Measurements from ENCODE around the gene TAS2R60. TPM values are rescaled to one million over a fixed set of nuclear protein-coding genes. Genes with fewer than 3 reads are reported as not detected.
A peak's percentile ranks its signal among the peaks of the same experiment; 100 is the strongest.
"Not testable (repeated sequence)": the region's sequence is repeated elsewhere in the genome, so short reads cannot be mapped to it uniquely, and the experiment has no call there.

TAS2R60 gene
- total RNA-seq, 1 experiment from 2014 or later = not detected

- CTCF ChIA-PET = no interaction called here
- TF ChIP-seq EZH2 (IDR thresholded peaks at IDR 0.05; ENCODE audit: low read depth) (no peak), CTCF (conservative IDR thresholded peaks at IDR 0.05) (no peak)
- no peak overlapping the region for H2AFZ ChIP-seq
- H3K4me3 ChIP-seq = no peak overlapping the region
- H3K79me2 ChIP-seq (ENCODE audit: low read depth) = no peaks in the 10 kb centered on the region
- 0 out of 2 replicates have a peak, but pooled peaks cover 2% of the 10 kb centered on the region for H3K36me3 ChIP-seq (ENCODE audit: low read depth)
- no peak overlapping the region for H3K4me2 ChIP-seq
- POLR2A ChIA-PET (ENCODE audit: unreplicated experiment) = interaction anchor here (0.7 kb wide), 1 partner anchor 62 kb away, joined by 3 read pairs; no protein-coding TSS in a partner anchor
- no TSS peak for BruUV-seq (replicated peaks)
- no peak for DNase-seq
- no peaks in the 10 kb centered on the region for H3K9me2 ChIP-seq (ENCODE audit: insufficient read depth)
- H3K9me3 ChIP-seq (ENCODE audit: insufficient read depth, low read depth) = no peaks in the 10 kb centered on the region
- no peak overlapping the region for H3K27ac ChIP-seq
- no peaks in the 10 kb centered on the region for H4K20me1 ChIP-seq (ENCODE audit: insufficient read depth)
- intact Hi-C loops (cut with micrococcal nuclease; ENCODE audit: unreplicated experiment) = no loop called here
- no peaks in the 10 kb centered on the region for H3K27me3 ChIP-seq (ENCODE audit: insufficient read depth, low read depth)
- no peaks in the 10 kb centered on the region for H3K4me1 ChIP-seq (replicated peaks; ENCODE audit: insufficient read depth)
- H3F3A ChIP-seq (ENCODE audit: insufficient read depth, low read depth) = peaks cover 2% of the 10 kb centered on the region; the same call in 1 of the 2 replicates
Measured at GRCh38 chr7:143399642-143400041, 43.6 kb upstream of the TAS2R60 start.

DNA sequence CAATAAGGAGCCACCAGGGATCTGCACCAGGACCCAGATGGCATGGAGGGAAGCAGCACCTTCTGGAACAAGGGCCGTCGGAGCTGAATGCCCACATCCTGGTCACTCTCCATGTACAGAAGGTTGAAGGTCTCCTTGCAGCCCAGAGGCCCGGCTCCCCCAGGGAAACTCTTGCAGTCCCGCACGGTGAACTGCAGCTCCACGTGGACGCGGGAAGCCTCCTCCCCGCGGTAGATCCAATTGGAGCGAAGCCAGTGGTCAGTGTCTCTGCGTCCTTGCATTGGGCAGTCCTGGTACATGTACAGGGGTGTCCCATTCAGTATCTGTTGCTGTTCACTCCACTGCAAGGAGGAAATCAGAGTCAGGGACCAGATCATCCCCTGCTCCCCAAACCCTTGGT is 42.0 kb upstream of the TAS2R60 start:
- H2AFZ ChIP-seq = no peak overlapping the region
- no peaks in the 10 kb centered on the region for H3K9me2 ChIP-seq (ENCODE audit: insufficient read depth)
- POLR2A ChIA-PET (ENCODE audit: unreplicated experiment) = no interaction called here
- no peak overlapping the region for H3K4me2 ChIP-seq
- intact Hi-C loops (cut with micrococcal nuclease; ENCODE audit: unreplicated experiment) = no loop called here
- H3K79me2 ChIP-seq (ENCODE audit: low read depth) = peaks cover 8% of the 10 kb centered on the region; the same call in 1 of the 2 replicates
- H4K20me1 ChIP-seq (ENCODE audit: insufficient read depth) = no peaks in the 10 kb centered on the region
- 0 out of 2 replicates have a peak, but pooled peaks cover 2% of the 10 kb centered on the region for H3K36me3 ChIP-seq (ENCODE audit: low read depth)
- H3K4me3 ChIP-seq = no peak overlapping the region
- H3K9me3 ChIP-seq (ENCODE audit: insufficient read depth, low read depth) = no peaks in the 10 kb centered on the region
- H3F3A ChIP-seq (ENCODE audit: insufficient read depth, low read depth) = peaks cover 5% of the 10 kb centered on the region; the same call in 1 of the 2 replicates
- DNase-seq = peak in 1 of 2 experiments; percentile 28
- no peaks in the 10 kb centered on the region for H3K4me1 ChIP-seq (replicated peaks; ENCODE audit: insufficient read depth)
- no peak for TF ChIP-seq EZH2 (IDR thresholded peaks at IDR 0.05; ENCODE audit: low read depth)
- TF ChIP-seq CTCF (conservative IDR thresholded peaks at IDR 0.05) = no peak
- CTCF ChIA-PET = interaction anchor here (0.5 to 0.7 kb wide), 2 partner anchors 16 to 389 kb away, joined by 5 to 7 read pairs; no protein-coding TSS in a partner anchor
- H3K27me3 ChIP-seq (ENCODE audit: insufficient read depth, low read depth) = no peaks in the 10 kb centered on the region
- no peak overlapping the region for H3K27ac ChIP-seq
- no TSS peak for BruUV-seq (replicated peaks)

GRCh38 chr7:143402233-143402632 is 41.0 kb upstream of the TAS2R60 start:
- H3K36me3 ChIP-seq (ENCODE audit: low read depth); H3K4me3 ChIP-seq; H3K4me2 ChIP-seq; CTCF ChIA-PET; H4K20me1 ChIP-seq (ENCODE audit: insufficient read depth); H3K4me1 ChIP-seq (replicated peaks; ENCODE audit: insufficient read depth); H3K9me2 ChIP-seq (ENCODE audit: insufficient read depth); intact Hi-C loops (cut with micrococcal nuclease; ENCODE audit: unreplicated experiment); H3K9me3 ChIP-seq (ENCODE audit: insufficient read depth, low read depth); H3K27ac ChIP-seq; BruUV-seq (replicated peaks); H3F3A ChIP-seq (ENCODE audit: insufficient read depth, low read depth); H2AFZ ChIP-seq; H3K27me3 ChIP-seq (ENCODE audit: insufficient read depth, low read depth); POLR2A ChIA-PET (ENCODE audit: unreplicated experiment): not testable (repeated sequence)
- peaks cover 15% of the 10 kb centered on the region for H3K79me2 ChIP-seq (ENCODE audit: low read depth)
- DNase-seq = peak in 1 of 2 experiments; percentile 22

Data from PC-9 (cell line).